ENCODE data around the gene ZNF287.

DNA sequence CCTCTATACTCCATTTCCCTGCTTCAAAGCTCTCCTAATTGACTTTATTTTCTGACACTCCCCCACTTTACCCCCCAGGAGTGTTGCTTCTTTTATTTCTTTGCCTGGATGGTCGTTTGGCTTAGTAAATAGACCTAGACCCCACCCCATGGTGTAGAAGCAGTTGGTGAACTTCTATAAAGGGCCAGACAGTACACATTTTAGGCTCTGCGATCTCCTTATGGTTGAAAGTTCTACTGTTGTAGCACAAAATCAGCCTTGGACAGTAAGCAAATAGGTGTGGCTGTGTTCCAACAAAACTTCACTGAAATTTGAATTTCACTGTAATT is 31.9 kb downstream of the ZNF287 start:
- TF ChIP-seq, protein P1, sequence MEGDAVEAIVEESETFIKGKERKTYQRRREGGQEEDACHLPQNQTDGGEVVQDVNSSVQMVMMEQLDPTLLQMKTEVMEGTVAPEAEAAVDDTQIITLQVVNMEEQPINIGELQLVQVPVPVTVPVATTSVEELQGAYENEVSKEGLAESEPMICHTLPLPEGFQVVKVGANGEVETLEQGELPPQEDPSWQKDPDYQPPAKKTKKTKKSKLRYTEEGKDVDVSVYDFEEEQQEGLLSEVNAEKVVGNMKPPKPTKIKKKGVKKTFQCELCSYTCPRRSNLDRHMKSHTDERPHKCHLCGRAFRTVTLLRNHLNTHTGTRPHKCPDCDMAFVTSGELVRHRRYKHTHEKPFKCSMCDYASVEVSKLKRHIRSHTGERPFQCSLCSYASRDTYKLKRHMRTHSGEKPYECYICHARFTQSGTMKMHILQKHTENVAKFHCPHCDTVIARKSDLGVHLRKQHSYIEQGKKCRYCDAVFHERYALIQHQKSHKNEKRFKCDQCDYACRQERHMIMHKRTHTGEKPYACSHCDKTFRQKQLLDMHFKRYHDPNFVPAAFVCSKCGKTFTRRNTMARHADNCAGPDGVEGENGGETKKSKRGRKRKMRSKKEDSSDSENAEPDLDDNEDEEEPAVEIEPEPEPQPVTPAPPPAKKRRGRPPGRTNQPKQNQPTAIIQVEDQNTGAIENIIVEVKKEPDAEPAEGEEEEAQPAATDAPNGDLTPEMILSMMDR (IDR thresholded peaks at IDR 0.05), result no peak
- TF ChIP-seq EP300 (IDR thresholded peaks at IDR 0.05), result no peak
- TF ChIP-seq POLR2A (IDR thresholded peaks at IDR 0.05; ENCODE audit: low read depth), result no peak

Data from esophagus muscularis mucosa (tissue), 4 donors.